SKM-1 (cell line): ENCODE data around the gene MATN1.
"Not testable (repeated sequence)": the region's sequence is repeated elsewhere in the genome, so short reads cannot be mapped to it uniquely, and the experiment has no call there.

ENCODE experiments used
- DNase-seq: peaks from one replicate; lab custom pipeline; 2025; ENCODE audit not compliant: unreplicated experiment; lab: John Stamatoyannopoulos, UW

Gene MATN1

GRCh38 chr1:30723331-30723755, at the start of gene MATN1:
Gene MATN1, minus strand, starts transcription at chr1:30723585. Its CDS starts 34 bp downstream, at chr1:30723551.
- DNase-seq: no peak

DNA sequence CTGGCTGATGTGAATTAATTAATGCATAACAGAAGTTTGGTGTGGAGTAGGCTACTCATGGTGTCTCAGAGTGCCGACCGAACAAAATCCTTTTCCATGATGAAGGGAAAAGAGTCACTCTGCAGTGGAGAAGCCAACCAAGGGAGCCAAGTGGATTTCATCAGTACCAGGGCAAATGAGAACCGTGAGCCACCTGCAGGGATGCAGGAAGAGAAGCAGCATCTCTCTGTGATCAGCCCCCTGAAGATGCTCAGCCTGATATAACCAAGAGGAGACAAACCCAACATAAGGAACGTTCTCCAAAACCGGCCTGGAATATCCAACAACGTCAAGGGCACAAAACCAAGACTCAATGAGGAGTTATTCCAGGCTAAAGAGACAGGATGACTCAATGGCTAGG, 47.6 kb upstream of the MATN1 start:
- no peak for DNase-seq

DNA sequence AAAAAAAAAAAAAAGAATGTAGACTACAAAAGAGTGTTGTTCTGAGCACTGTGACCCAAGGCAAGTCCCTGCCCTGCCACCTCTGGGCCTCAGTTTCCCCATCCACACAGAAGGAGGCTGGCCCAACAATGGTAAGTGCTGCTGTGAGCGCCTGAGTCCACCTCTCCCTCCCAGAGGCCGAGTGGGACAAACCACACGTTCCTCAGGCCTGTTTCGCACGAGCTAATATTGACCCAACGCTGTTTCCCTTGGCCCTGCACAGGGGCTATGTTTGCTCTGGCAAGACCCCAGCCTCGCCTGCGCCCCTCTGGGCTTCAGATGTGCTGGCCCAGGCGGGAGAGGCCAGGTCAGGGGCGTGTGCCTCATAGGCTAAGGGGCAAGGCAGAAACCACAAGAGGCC, 46.8 kb upstream of the MATN1 start:
- no peak for DNase-seq

DNA sequence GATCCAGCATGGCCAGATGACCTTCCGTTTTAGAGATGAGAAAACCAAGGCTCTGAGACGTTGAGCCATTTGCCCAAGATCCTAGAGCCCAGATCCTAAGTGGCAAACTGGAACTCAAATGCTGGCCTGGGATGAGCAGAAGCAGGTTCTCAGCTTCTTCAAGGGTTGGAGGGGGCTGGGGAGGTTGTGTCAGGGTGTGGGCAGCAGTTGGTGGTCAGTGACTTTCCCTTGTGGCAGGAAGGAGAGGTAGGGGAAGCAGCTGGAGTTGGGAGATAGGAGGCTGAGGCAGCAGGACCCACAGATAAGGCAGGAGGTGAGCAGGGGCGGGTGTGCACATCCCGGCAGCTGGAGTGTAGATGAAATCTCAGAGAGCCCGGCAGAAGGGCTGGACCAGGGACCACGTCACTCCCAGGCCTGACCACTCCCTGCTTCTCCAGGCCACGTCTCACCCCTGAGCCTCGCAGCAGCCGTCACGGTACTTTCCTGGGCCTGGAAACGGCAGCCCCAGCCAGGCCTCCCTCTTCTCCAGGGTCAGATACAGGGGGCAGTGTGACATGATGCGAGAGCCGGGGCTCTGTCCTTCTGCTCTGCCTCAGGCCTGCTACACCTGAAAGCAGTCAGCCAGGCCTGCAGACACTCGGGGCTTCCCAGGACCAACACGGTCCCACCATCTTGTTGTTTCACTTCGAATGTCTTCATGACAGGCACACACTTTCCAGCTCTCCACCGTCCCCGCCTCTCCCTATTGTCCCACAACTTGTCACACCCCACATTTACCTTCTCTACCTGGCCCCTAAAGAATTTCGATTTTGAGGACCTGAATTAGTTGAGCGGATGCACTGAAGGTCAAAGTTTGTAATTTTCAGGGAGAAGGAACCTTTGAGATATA, 45.7 kb upstream of the MATN1 start:
- DNase-seq: no peak

DNA sequence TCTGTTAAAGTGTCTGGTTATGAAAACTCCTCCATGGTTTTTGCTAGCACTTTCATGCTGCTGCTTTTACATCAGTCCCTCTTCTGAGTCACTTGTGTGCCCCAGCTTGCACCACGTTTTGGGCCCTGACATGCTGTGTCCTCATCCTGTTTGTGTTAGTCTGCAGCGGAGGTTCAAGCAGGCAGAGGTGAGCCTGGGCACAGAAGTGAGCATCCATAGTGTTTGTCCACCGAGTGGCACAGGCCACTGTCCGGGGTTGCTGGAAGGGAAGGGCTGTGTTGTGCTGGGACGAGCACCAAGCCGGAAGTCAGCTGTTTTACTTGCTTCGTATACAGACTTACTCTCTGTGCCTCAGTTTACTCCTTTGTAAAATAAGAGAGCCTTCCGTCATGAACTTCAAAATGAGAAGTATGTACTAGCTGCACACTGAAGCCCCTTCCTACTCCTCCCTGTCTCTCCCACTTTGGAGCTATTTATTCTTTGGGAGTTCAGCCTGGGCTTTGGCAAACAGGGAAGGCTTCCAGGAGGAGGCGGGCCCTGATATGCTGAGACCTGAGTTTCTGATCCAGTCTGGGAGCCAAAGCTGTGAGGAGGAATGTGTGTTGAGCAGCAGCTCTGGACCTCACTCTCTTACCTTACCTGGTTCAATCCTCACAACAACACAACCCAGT, 44.9 kb upstream of the MATN1 start:
- no peak for DNase-seq

GRCh38 chr1:30766948-30767347, 43.6 kb upstream of the MATN1 start:
- not testable (repeated sequence) for DNase-seq

DNA sequence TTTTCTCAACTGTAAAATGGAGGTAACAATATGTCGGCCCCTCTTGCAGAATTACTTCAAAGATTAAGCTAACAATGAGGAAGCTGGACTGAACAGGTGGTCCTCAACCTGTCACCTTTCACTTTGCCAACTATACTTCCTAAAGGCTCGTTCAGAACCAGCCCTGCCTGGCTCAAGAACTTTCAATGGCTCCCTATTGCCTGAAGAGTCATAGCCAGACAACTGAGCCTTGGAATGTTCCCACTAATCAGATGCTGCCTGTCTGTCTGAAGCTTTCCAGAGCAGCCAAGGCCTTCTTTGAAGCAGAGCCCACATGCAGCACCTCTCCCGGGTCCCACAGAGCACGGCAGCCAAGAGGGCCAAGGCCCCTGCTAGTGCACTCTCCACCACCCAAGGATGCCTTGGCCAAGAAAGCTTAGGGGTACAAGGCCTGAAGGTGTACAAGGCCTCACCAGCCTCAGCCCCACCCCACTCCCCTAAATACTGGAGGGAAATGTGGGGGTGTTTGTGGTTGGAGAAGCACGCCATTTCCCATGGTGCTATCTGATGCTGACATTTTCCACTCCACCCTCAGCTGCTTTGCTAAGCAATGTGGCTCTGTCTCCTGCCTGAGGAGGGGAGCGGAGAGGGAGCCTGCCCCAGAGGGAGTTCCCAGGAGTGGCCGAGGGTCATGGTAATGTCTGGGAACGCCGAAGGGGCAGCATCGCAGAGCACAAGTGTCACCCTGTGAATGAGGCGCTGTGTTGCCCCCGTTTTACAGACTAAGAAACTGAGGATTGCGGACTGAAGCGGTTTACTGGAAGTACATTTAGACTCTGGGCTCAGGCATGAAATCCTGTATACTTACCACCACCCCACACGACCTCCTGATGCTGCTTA, 42.4 kb upstream of the MATN1 start:
- DNase-seq: no peak

GRCh38 chr1:30764939-30765555, 41.7 kb upstream of the MATN1 start:
- no peak for DNase-seq

DNA sequence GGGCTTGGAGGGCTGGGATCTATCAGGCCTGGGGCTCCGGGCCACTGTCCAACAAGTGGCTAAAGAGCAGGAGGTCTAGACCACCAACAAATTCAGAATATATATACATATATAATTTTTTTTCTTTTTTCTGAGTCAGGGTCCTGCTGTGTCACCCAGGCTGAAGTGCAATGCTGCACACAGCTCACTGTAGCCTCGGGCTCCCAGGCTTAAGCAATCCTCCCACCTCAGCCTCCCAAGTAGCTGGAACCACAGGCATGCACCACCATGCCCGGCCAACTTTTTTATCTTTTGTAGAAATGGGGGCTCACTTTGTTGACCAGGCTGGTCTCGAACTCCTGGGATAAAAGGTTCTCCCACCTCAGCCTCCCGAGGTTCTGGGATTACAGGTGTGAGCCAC, 41.0 kb upstream of the MATN1 start:
- DNase-seq: no peak

DNA sequence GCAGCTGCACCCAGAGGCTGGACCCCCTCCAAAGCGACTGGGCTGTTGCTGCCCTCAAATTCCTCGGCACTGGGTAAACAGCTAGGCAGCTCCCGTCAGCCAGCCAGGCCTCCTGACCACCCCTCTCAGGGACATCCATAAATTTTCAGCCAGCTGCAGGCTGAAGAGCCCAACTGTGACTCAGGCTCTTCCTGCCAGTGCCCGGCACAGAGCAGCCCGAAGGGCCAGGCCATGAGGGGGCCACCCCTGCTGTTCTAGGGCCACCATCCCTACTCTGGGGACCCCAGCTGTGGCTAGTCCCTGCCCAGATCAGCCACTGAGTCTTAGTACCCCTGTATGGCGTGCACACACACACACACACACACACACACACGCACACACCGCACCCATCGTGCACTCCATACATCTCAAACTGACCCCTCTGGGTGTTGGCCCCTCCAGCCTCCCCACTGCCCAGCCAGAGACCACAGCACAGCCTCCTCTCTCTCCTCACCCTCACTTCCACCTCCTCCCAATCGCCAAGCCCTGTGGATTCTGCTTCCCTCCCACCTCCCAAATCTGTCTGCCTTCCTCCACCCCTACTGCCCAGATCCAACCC, 40.4 kb upstream of the MATN1 start:
- DNase-seq: no peak

DNA sequence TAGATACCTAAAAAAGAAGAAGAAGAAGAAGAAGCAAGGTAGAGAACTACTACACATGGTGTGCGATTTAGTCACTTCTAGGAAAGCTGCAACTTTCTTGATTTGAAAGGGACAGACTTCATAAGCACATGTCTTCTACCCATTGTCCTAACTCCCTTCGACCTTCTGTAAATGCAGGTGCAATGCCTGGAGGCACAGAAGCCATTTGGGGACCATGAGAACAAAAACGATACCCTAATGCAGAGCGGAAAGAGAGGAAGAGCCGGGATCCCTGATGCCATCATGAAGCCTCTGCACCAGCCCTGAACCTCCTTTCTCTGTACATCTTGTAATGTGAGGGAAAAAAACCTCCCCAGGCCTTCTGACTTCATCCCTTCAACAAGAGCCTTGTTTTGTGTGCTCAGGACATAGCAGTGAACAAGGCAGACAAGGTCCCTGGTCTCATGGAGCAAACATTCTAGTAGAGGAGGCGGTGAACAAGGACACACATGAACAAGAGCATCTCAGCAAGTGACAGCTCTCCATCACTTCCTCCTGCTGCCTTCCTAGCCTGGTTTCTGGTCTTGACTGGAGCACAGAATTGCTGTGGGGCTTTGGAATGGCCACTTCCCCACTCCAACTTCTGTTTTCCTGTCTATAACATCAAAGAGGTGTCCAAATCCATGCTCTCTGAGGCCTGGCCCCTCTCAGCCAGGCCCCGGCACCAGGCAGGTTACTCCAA, 39.7 kb upstream of the MATN1 start:
- no peak for DNase-seq

DNA sequence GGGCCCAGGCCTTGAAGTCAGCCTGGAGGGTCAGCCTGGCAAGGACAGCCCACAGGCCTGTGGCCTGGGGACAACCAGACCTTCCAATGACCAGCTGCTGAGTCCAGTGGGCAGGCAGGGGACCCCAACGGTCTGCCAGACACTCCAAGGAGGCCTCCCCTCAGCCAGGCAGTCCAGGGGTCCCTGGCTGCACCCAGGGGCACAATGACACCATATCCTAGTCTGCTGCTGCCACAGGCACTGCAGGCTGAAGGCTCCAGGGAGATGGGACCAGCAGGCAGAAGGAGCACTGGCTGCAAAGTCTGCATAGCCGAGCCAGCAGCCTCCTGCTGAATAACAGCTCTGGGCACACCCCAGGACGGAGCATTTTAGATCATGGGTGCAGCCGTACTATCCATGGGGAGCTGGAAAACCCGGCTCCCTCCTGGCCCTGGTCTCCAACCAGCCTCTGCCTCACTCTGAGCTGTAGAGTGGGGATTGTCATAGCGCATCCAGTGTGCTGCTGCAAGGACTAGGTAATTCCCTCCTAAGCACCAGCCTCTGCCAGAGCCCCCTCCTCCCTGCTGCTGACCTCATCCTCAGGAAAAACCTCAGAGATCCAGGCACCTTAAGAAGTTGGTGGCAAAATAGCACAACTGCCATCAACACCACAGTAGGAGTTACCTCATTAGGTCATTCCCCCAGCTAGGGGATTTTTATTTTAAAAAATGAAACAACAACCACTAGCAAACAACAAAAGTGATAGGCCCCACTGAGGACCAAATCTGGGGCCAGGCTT, 39.0 kb upstream of the MATN1 start:
- no peak for DNase-seq

GRCh38 chr1:30761381-30762151, 38.2 kb upstream of the MATN1 start:
- no peak for DNase-seq

- DNase-seq: no peak
These were observed 37.4 kb upstream of the MATN1 start for GRCh38 chr1:30760596-30761324.

GRCh38 chr1:30759718-30760281, 36.4 kb upstream of the MATN1 start:
- no peak for DNase-seq

- peak; percentile 33 for DNase-seq
These were observed 35.5 kb upstream of the MATN1 start for GRCh38 chr1:30758785-30759380.

DNA sequence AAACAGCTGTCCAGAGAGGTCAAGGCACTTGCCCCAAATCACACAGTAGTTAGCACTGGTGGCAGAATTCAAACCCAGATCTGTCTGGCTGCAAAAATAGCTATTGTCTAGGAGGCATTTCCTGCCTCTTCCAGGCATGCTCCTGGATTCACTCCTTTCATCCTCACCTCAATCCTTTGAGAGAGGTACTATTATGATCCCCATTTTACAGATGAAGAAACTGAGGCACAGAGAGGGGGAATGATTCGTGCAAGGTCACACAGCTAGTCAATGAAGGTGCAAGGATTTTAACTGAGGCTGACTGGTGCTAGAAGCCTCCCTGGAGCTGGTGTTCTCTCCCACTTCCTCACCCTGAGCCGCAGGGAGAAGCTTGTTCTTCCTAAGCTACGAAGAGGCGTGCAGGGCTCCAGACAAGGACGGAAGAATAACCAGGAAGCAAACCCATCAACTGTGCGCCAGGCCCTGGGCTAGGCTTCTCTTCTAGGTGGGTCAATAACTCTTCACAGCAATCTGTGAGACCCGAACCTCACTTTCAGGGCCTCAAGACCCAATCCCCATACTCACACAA, 34.8 kb upstream of the MATN1 start:
- no peak for DNase-seq
